Keratinocyte (primary cell): ENCODE measurements around the gene KCNJ15. TPM values are rescaled to one million over a fixed set of nuclear protein-coding genes. Genes with fewer than 3 reads are reported as not detected.

Experiments
- DNase-seq: peaks from one replicate; pipeline ENCODE4 v3.0.0-alpha.2; 2011; ENCODE audit warnings: low read depth, missing footprints, low spot score
- FAIRE-seq: peaks from 2 replicates; lab custom pipeline; 2011; peaks lifted over from hg19 to GRCh38; lab: Jason Lieb, UNC
- H2AFZ ChIP-seq: 2 replicates; pipeline ENCODE4 v1.6.0; 2012; ENCODE audit warnings: low read length, control low read depth, inconsistent platforms; ENCODE audit not compliant: control insufficient read depth
- H3K27ac ChIP-seq: 2 replicates; pipeline ENCODE4 v1.5.1; 2011; ENCODE audit warnings: low read length; ENCODE audit not compliant: control insufficient read depth, insufficient read depth
- H3K27me3 ChIP-seq: 3 replicates; pipeline ENCODE4 v1.6.0; 2011; ENCODE audit warnings: low read length; ENCODE audit not compliant: control insufficient read depth, insufficient read depth; ENCODE audit errors: extremely low read depth
- H3K36me3 ChIP-seq, 2 experiments: 2 replicates in 1 of 2; 3 replicates in 1 of 2; pipeline ENCODE4 v1.5.1; 2011; ENCODE audit warnings: low read length in 2 of 2, mild to moderate bottlenecking in 1 of 2; ENCODE audit not compliant: control insufficient read depth in 2 of 2, insufficient read depth in 2 of 2; ENCODE audit errors: extremely low read depth in 1 of 2
- H3K4me1 ChIP-seq: 3 replicates; pipeline ENCODE4 v1.5.1; 2011; ENCODE audit warnings: low read length; ENCODE audit not compliant: control insufficient read depth, insufficient read depth; ENCODE audit errors: extremely low read depth
- H3K4me2 ChIP-seq: 3 replicates; pipeline ENCODE4 v1.6.0; 2011; ENCODE audit warnings: low read depth, low read length; ENCODE audit not compliant: control insufficient read depth, insufficient read depth; ENCODE audit errors: extremely low read depth
- H3K4me3 ChIP-seq, 3 experiments: fragments of 200-600 bp in 1 of 3; sonication (generic) in 1 of 3; 2 replicates in 2 of 3; 3 replicates in 1 of 3; pipeline ENCODE4 v1.5.1; 2011 to 2016; ENCODE audit warnings: low read length in 3 of 3, mild to moderate bottlenecking in 3 of 3, control low read depth in 2 of 3, inconsistent platforms in 1 of 3, low read depth in 1 of 3, mixed read lengths in 1 of 3, mixed run types in 1 of 3, moderate library complexity in 1 of 3; ENCODE audit not compliant: control insufficient read depth in 2 of 3, insufficient read depth in 2 of 3; ENCODE audit errors: extremely low read depth in 1 of 3
- H3K79me2 ChIP-seq: 2 replicates; pipeline ENCODE4 v1.6.0; 2012; ENCODE audit warnings: low read length; ENCODE audit not compliant: control insufficient read depth, insufficient read depth
- H3K9ac ChIP-seq: 3 replicates; pipeline ENCODE4 v1.6.0; 2011; ENCODE audit warnings: low read length; ENCODE audit not compliant: control insufficient read depth, insufficient read depth; ENCODE audit errors: extremely low read depth
- H3K9me1 ChIP-seq: 3 replicates; pipeline ENCODE4 v1.6.0; 2011; ENCODE audit warnings: low read length; ENCODE audit not compliant: control insufficient read depth, insufficient read depth; ENCODE audit errors: extremely low read depth
- H3K9me3 ChIP-seq: 2 replicates; pipeline ENCODE4 v1.5.1; 2012; ENCODE audit warnings: low read depth, low read length; ENCODE audit not compliant: control insufficient read depth
- H4K20me1 ChIP-seq: 3 replicates; pipeline ENCODE4 v1.6.0; 2011; ENCODE audit warnings: low read length; ENCODE audit not compliant: control insufficient read depth, insufficient read depth; ENCODE audit errors: extremely low read depth
- CTCF ChIP-seq, 3 experiments: IDR thresholded peaks in 1 of 3; conservative IDR thresholded peaks in 1 of 3; optimal IDR thresholded peaks in 1 of 3; 2 replicates in 2 of 3; 3 replicates in 1 of 3; pipeline versions ENCODE3 to v1.5.1; 2011; ENCODE audit warnings: low read length in 3 of 3, mild to moderate bottlenecking in 3 of 3, moderate library complexity in 2 of 3, control low read depth in 1 of 3, inconsistent platforms in 1 of 3; ENCODE audit not compliant: insufficient read depth in 2 of 3; ENCODE audit errors: extremely low read depth in 1 of 3
- EZH2 ChIP-seq: IDR thresholded peaks from one replicate; pipeline ENCODE4 v1.6.1; 2012; ENCODE audit warnings: inconsistent platforms, mild to moderate bottlenecking, low read length, moderate library complexity
- dilution Hi-C: fragments of 300-500 bp; cut with MboI; formaldehyde crosslinking; loops from one replicate; pipeline ENCODE4 v1.7.0; 2020; ENCODE audit warnings: low sequenced_read_pairs; ENCODE audit not compliant: extremely low pct_ligation_motif_present
- polyA plus RNA-seq, 5 experiments: library from polyadenylated mRNA; depleted of rRNA in 3 of 5; stranded (reverse) in 3 of 5; stranded (forward) in 1 of 5; unstranded in 1 of 5; fragments of >200 nt; gene quantifications; 1 replicate in 1 of 5; 2 replicates in 3 of 5; 3 replicates in 1 of 5; pipeline versions ENCODE4 v1.2.1 to v1.2.3, GENCODE V29; 2011 to 2012; ENCODE audit warnings: missing spikeins in 2 of 5, low read depth in 1 of 5, low replicate concordance in 1 of 5

KCNJ15 gene
- polyA plus RNA-seq, 1 donor (not counting 4 experiments of a cell fraction or from before 2014, with no cell fraction given), result 76.3 TPM

- Histone ChIP-seq H3K4me2 (no peak overlapping the region), H3K4me3 (no peak overlapping the region), H3K36me3 (peaks cover 0 to 11% of the 10 kb centered on the region in 2 experiments), H3K27ac (no peak overlapping the region), H4K20me1 (no peaks in the 10 kb centered on the region), H3K9me3 (no peaks in the 10 kb centered on the region), H3K79me2 (peaks cover 53% of the 10 kb centered on the region), H3K9me1 (no peaks in the 10 kb centered on the region), H3K9ac (no peak overlapping the region), H3K27me3 (no peaks in the 10 kb centered on the region), H2AFZ (no peak overlapping the region), H3K4me1 (peaks cover 31% of the 10 kb centered on the region)
- DNase-seq, result no peak
- TF ChIP-seq EZH2 (no peak), CTCF (optimal IDR thresholded peaks at IDR 0.05 in 1 of 3, IDR thresholded peaks at IDR 0.05 in 1 of 3, conservative IDR thresholded peaks at IDR 0.05 in 1 of 3; ENCODE audit: extremely low read depth in 1 of 3, insufficient read depth in 2 of 3, low read length in 3 of 3) (no peak)
- FAIRE-seq, result no peak
- dilution Hi-C loops, result no loop called here
These were observed 23.7 kb downstream of the KCNJ15 start for GRCh38 chr21:38280454-38280853.

GRCh38 chr21:38280867-38281266, 24.1 kb downstream of the KCNJ15 start:
- peaks cover 30% of the 10 kb centered on the region for H3K4me1 ChIP-seq
- FAIRE-seq, result no peak
- dilution Hi-C loops, result no loop called here

More at GRCh38 chr21:38280867-38281266, 24.1 kb downstream of the KCNJ15 start:
- no peak overlapping the region for H2AFZ ChIP-seq
- TF ChIP-seq CTCF (optimal IDR thresholded peaks at IDR 0.05 in 1 of 3, IDR thresholded peaks at IDR 0.05 in 1 of 3, conservative IDR thresholded peaks at IDR 0.05 in 1 of 3; ENCODE audit: extremely low read depth in 1 of 3, insufficient read depth in 2 of 3, low read length in 3 of 3) (no peak), EZH2 (no peak)
- H4K20me1 ChIP-seq, result no peaks in the 10 kb centered on the region
- no peaks in the 10 kb centered on the region for H3K27me3 ChIP-seq
- no peak overlapping the region for H3K4me2 ChIP-seq
- no peak overlapping the region for H3K4me3 ChIP-seq
- H3K27ac ChIP-seq, result no peak overlapping the region
- no peak overlapping the region for H3K9ac ChIP-seq
- H3K9me1 ChIP-seq, result no peaks in the 10 kb centered on the region
- H3K9me3 ChIP-seq, result no peaks in the 10 kb centered on the region
- H3K36me3 ChIP-seq, result peaks cover 0 to 11% of the 10 kb centered on the region in 2 experiments
- DNase-seq, result no peak
- H3K79me2 ChIP-seq, result peaks cover 50% of the 10 kb centered on the region
